Endothelial cell of umbilical vein (primary cell): ENCODE data around the gene MTREX. TPM values are rescaled to one million over a fixed set of nuclear protein-coding genes. Genes with fewer than 3 reads are reported as not detected.

ENCODE experiments used
- BruUV-seq: library from RNA; stranded (reverse); fragments of 400-500 nt; replicated peaks from 2 replicates; lab custom pipeline; 2021; lab: Mats Ljungman, UMichigan
- CTCF ChIA-PET: fragments of 300-600, 350-600 bp; sonication (Branson Sonifier 250); formaldehyde crosslinking; loops from one replicate; lab custom pipeline; 2021; ENCODE audit warnings: antibody characterized with exemption, inconsistent platforms; lab: Charles Lee
- POLR2A ChIA-PET: fragments of 300-600, 350-600 bp; sonication (Branson Sonifier 250); formaldehyde crosslinking; loops from one replicate; lab custom pipeline; 2021; ENCODE audit warnings: antibody characterized with exemption, inconsistent platforms; lab: Charles Lee
- DNase-seq: peaks from one replicate; pipeline ENCODE4 v3.0.0-alpha.2; 2011; ENCODE audit warnings: low read depth, low spot score
- FAIRE-seq: peaks from 2 replicates; lab custom pipeline; 2011; peaks lifted over from hg19 to GRCh38; lab: Jason Lieb, UNC
- H2AFZ ChIP-seq: 2 replicates; pipeline ENCODE4 v1.6.0; 2012; ENCODE audit warnings: low read depth, low read length, control low read depth, inconsistent platforms
- H3K27ac ChIP-seq: 2 replicates; pipeline ENCODE4 v1.5.1; 2011; ENCODE audit warnings: low read depth, mild to moderate bottlenecking, control low read depth, low read length, moderate library complexity; ENCODE audit not compliant: insufficient read depth
- H3K27me3 ChIP-seq, 2 experiments: 2 replicates each; pipeline versions ENCODE4 v1.6.0 to v1.6.1; 2011; ENCODE audit warnings: low read length in 2 of 2, mixed read lengths in 1 of 2; ENCODE audit not compliant: control insufficient read depth in 2 of 2, insufficient read depth in 2 of 2
- H3K36me3 ChIP-seq, 2 experiments: 2 replicates in 1 of 2; 3 replicates in 1 of 2; pipeline ENCODE4 v1.5.1; 2011; ENCODE audit warnings: low read length in 2 of 2, mild to moderate bottlenecking in 1 of 2, moderate library complexity in 1 of 2; ENCODE audit not compliant: control insufficient read depth in 2 of 2, insufficient read depth in 2 of 2; ENCODE audit errors: extremely low read depth in 1 of 2
- H3K4me1 ChIP-seq: 3 replicates; pipeline ENCODE4 v1.5.1; 2011; ENCODE audit warnings: mild to moderate bottlenecking, low read length; ENCODE audit not compliant: control insufficient read depth, insufficient read depth; ENCODE audit errors: extremely low read depth
- H3K4me2 ChIP-seq: 2 replicates; pipeline ENCODE4 v1.6.1; 2011; ENCODE audit warnings: low read length, control low read depth, mixed read lengths; ENCODE audit not compliant: insufficient read depth
- H3K4me3 ChIP-seq, 3 experiments: fragments of 200-600 bp in 1 of 3; sonication (generic), shearing (Covaris generic) in 1 of 3; replicated peaks in 1 of 3; 2 replicates each; pipeline ENCODE4 v1.5.1; 2011 to 2016; ENCODE audit warnings: control low read depth in 3 of 3, low read length in 3 of 3, mild to moderate bottlenecking in 2 of 3, inconsistent platforms in 1 of 3, low read depth in 1 of 3, moderate library complexity in 1 of 3; ENCODE audit not compliant: insufficient read depth in 1 of 3
- H3K79me2 ChIP-seq: 2 replicates; pipeline ENCODE4 v1.6.0; 2012; ENCODE audit warnings: low read length, inconsistent platforms; ENCODE audit not compliant: control insufficient read depth, insufficient read depth
- H3K9ac ChIP-seq: replicated peaks from 2 replicates; pipeline ENCODE3; 2011; ENCODE audit warnings: low read length, control low read depth; ENCODE audit not compliant: insufficient read depth; ENCODE audit errors: extremely low read depth
- H3K9me1 ChIP-seq: replicated peaks from 3 replicates; pipeline ENCODE4 v1.6.0; 2011; ENCODE audit warnings: mild to moderate bottlenecking, low read length; ENCODE audit not compliant: control insufficient read depth, insufficient read depth; ENCODE audit errors: extremely low read depth
- H3K9me3 ChIP-seq: replicated peaks from 2 replicates; pipeline ENCODE4 v1.5.1; 2012; ENCODE audit warnings: low read length, inconsistent platforms; ENCODE audit not compliant: control insufficient read depth, insufficient read depth
- H4K20me1 ChIP-seq: replicated peaks from 2 replicates; pipeline ENCODE3; 2011; ENCODE audit warnings: mild to moderate bottlenecking, low read length; ENCODE audit not compliant: control insufficient read depth, insufficient read depth; ENCODE audit errors: extremely low read depth
- CTCF ChIP-seq, 2 donors: IDR thresholded peaks; 1 replicate in 1 of 2; 2 replicates in 1 of 2; pipeline ENCODE4 v1.5.1; 2011; ENCODE audit warnings: low read length in 2 of 2, mild to moderate bottlenecking in 2 of 2, moderate library complexity in 2 of 2, control low read depth in 1 of 2, inconsistent platforms in 1 of 2, low read depth in 1 of 2; ENCODE audit not compliant: insufficient read depth in 1 of 2; ENCODE audit errors: extremely low read depth in 1 of 2
- EZH2 ChIP-seq: IDR thresholded peaks from 2 replicates; pipeline ENCODE4 v1.6.1; 2012; ENCODE audit warnings: borderline replicate concordance, low read depth, mild to moderate bottlenecking, moderate library complexity, low read length, inconsistent platforms; ENCODE audit not compliant: severe bottlenecking
- FOS ChIP-seq: IDR thresholded peaks from 2 replicates; pipeline ENCODE4 v1.6.1; 2011; ENCODE audit warnings: mild to moderate bottlenecking, low read length, moderate library complexity, borderline replicate concordance; ENCODE audit not compliant: insufficient read depth
- GATA2 ChIP-seq: IDR thresholded peaks from 2 replicates; pipeline ENCODE4 v1.7.0; 2011; ENCODE audit warnings: low read depth, mild to moderate bottlenecking, moderate library complexity, mixed read lengths, low read length; ENCODE audit not compliant: insufficient read length, insufficient read depth
- JUN ChIP-seq: IDR thresholded peaks from 2 replicates; pipeline ENCODE4 v1.6.1; 2011; ENCODE audit warnings: borderline replicate concordance, low read depth; ENCODE audit not compliant: insufficient read length, insufficient read depth
- MAX ChIP-seq: IDR thresholded peaks from 2 replicates; pipeline ENCODE4 v1.6.1; 2011; ENCODE audit not compliant: insufficient read depth, insufficient read length
- MYC ChIP-seq: IDR thresholded peaks from one replicate; pipeline ENCODE4 v1.6.1; 2011; ENCODE audit warnings: mild to moderate bottlenecking, low read depth, low read length
- POLR2A ChIP-seq: IDR thresholded peaks from 2 replicates; pipeline ENCODE4 v1.6.1; 2012; ENCODE audit warnings: low read depth, mild to moderate bottlenecking, control low read depth, low read length
- POLR2AphosphoS5 ChIP-seq: IDR thresholded peaks from 2 replicates; pipeline ENCODE4 v1.6.1; 2012; ENCODE audit warnings: low read depth, mild to moderate bottlenecking, control low read depth, low read length, moderate library complexity; ENCODE audit not compliant: insufficient read depth
- dilution Hi-C: fragments of 300-500 bp; cut with MboI; formaldehyde crosslinking; loops from one replicate; pipeline ENCODE4 v1.15.0; 2019; ENCODE audit warnings: low sequenced_read_pairs; ENCODE audit not compliant: extremely low pct_ligation_motif_present
- intact Hi-C: fragments of 100-400 bp; cut with micrococcal nuclease; formaldehyde crosslinking; loops from one replicate; pipeline ENCODE4 v1.10.0; 2022
- polyA plus RNA-seq, 4 experiments: library from polyadenylated mRNA; depleted of rRNA in 3 of 4; stranded (reverse) in 3 of 4; unstranded in 1 of 4; fragments of >200 nt; gene quantifications; 2 replicates each; pipeline versions ENCODE4 v1.2.1 to v1.2.3, GENCODE V29; 2011 to 2012; ENCODE audit warnings: missing spikeins in 1 of 4
- total RNA-seq: library from RNA; stranded (reverse); gene quantifications from 2 replicates; pipeline ENCODE4 v1.2.3, GENCODE V29; 2021

MTREX gene
- total and polyA plus RNA-seq, 2 donors (not counting 3 experiments of a cell fraction or from before 2014, with no cell fraction given): 9.8 to 76.3 TPM

GRCh38 chr5:55416306-55416705 lies 108.5 kb downstream of the MTREX start:
- POLR2A ChIA-PET: no interaction called here
- H3K27ac ChIP-seq: no peak overlapping the region
- no peak overlapping the region for H3K4me2 ChIP-seq
- H3K79me2 ChIP-seq: no peaks in the 10 kb centered on the region
- no peaks in the 10 kb centered on the region for H3K27me3 ChIP-seq
- TF ChIP-seq MYC (no peak), MAX (no peak), FOS (no peak), JUN (no peak), POLR2A (no peak), CTCF (IDR thresholded peaks at IDR 0.05; ENCODE audit: extremely low read depth in 1 of 2, insufficient read depth in 1 of 2, low read depth in 1 of 2, low read length in 2 of 2) (no peak), POLR2AphosphoS5 (no peak), GATA2 (no peak), EZH2 (no peak)
- peaks cover 0 to 12% of the 10 kb centered on the region in 2 experiments for H3K36me3 ChIP-seq
- H3K4me1 ChIP-seq: no peaks in the 10 kb centered on the region
- intact Hi-C loops (no loop called here), dilution Hi-C loops (no loop called here)
- no peaks in the 10 kb centered on the region for H4K20me1 ChIP-seq
- DNase-seq: no peak
- no peaks in the 10 kb centered on the region for H3K9me1 ChIP-seq
- no peak for FAIRE-seq
- no peak overlapping the region for H2AFZ ChIP-seq
- H3K9ac ChIP-seq: no peak overlapping the region
- BruUV-seq: no TSS peak
- no peak overlapping the region for H3K4me3 ChIP-seq
- CTCF ChIA-PET: interaction anchor here (1.8 to 5.0 kb wide), 3 partner anchors 11 to 276 kb away, joined by 4 to 21 read pairs (median 11); no protein-coding TSS in a partner anchor
- H3K9me3 ChIP-seq: no peaks in the 10 kb centered on the region
